HCT116 (cell line): Measurements from ENCODE around the gene GPD2. TPM values are rescaled to one million over a fixed set of nuclear protein-coding genes. Genes with fewer than 3 reads are reported as not detected.

Source experiments
- ATAC-seq: fragments of 200-7000 bp; cut with Tn5 transposase; 2 replicates; pipeline ENCODE4 v1.9.1; 2020; ENCODE audit warnings: mild to moderate bottlenecking, moderate library complexity
- BruUV-seq: library from RNA; stranded (reverse); fragments of 400-500 nt; replicated peaks from 2 replicates; lab custom pipeline; 2021; lab: Mats Ljungman, UMichigan
- CTCF ChIA-PET: fragments of 300-600 bp; sonication (Branson Sonifier 250); formaldehyde crosslinking; loops from one replicate; lab custom pipeline; 2021; ENCODE audit warnings: antibody characterized with exemption; lab: Charles Lee
- POLR2A ChIA-PET: fragments of 300-600, 350-600 bp; sonication (Branson Sonifier 250); formaldehyde crosslinking; loops from one replicate; lab custom pipeline; 2021; ENCODE audit warnings: antibody characterized with exemption; lab: Charles Lee
- RAD21 ChIA-PET, 2 experiments: fragments of 300-600 bp; sonication (Branson Sonifier 250); formaldehyde crosslinking; loops; one replicate each; lab custom pipeline; 2023; ENCODE audit warnings: low total read pairs in 2 of 2; ENCODE audit not compliant: uncharacterized antibody in 2 of 2, unreplicated experiment in 2 of 2, low non-redundant PET in 1 of 2; lab: Charles Lee
- DNase-seq: peaks from one replicate; pipeline ENCODE4 v3.0.0-alpha.2; 2010; ENCODE audit warnings: low read depth, low spot score
- H2AFZ ChIP-seq: fragments of 200-600 bp; shearing (Covaris generic), sonication (generic); 2 replicates; pipeline ENCODE4 v1.6.1; 2017; ENCODE audit warnings: low read depth, mixed run types, mixed read lengths, antibody characterized with exemption, low read length; ENCODE audit not compliant: poor library complexity, severe bottlenecking
- H3K27ac ChIP-seq: 2 replicates; pipeline ENCODE4 v1.5.1; 2012; ENCODE audit warnings: low read depth, low read length
- H3K27me3 ChIP-seq: fragments of 200-600 bp; sonication (generic); 2 replicates; pipeline ENCODE4 v1.6.1; 2016; ENCODE audit warnings: mixed run types, low read length, mixed read lengths; ENCODE audit not compliant: insufficient read depth
- H3K36me3 ChIP-seq, 2 experiments: fragments of 200-500 bp in 1 of 2; fragments of 200-600 bp in 1 of 2; sonication (Bioruptor generic) in 1 of 2; sonication (generic) in 1 of 2; 2 replicates each; pipeline versions ENCODE4 v1.5.1 to v1.6.1; 2014 to 2016; ENCODE audit warnings: low read length in 2 of 2, inconsistent platforms in 1 of 2, mixed read lengths in 1 of 2, mixed run types in 1 of 2; ENCODE audit not compliant: insufficient read depth in 2 of 2, control insufficient read depth in 1 of 2
- H3K4me1 ChIP-seq, 2 experiments: fragments of 200-600 bp in 1 of 2; sonication (generic) in 1 of 2; 2 replicates each; pipeline versions ENCODE4 v1.5.1 to v1.6.1; 2012 to 2017; ENCODE audit warnings: low read length in 2 of 2, inconsistent platforms in 1 of 2, mild to moderate bottlenecking in 1 of 2, mixed read lengths in 1 of 2, mixed run types in 1 of 2, moderate library complexity in 1 of 2; ENCODE audit not compliant: insufficient read depth in 2 of 2, control insufficient read depth in 1 of 2
- H3K4me2 ChIP-seq: fragments of 200-600 bp; sonication (generic); 2 replicates; pipeline ENCODE4 v1.6.1; 2017; ENCODE audit warnings: mixed run types, low read length, mixed read lengths
- H3K4me3 ChIP-seq, 2 experiments: fragments of 200-600 bp in 1 of 2; sonication (generic) in 1 of 2; replicated peaks in 1 of 2; 2 replicates each; pipeline ENCODE4 v1.5.1; 2011 to 2016; ENCODE audit warnings: low read length in 2 of 2, control low read depth in 1 of 2, low read depth in 1 of 2, mild to moderate bottlenecking in 1 of 2, mixed read lengths in 1 of 2, mixed run types in 1 of 2
- H3K79me2 ChIP-seq: fragments of 200-600 bp; sonication (generic); 2 replicates; pipeline ENCODE4 v1.6.1; 2017; ENCODE audit warnings: mild to moderate bottlenecking, mixed run types, low read length, moderate library complexity, mixed read lengths; ENCODE audit not compliant: insufficient read depth
- H3K9ac ChIP-seq: fragments of 200-600 bp; sonication (generic); 2 replicates; pipeline ENCODE4 v1.6.1; 2016; ENCODE audit warnings: low read length, mixed read lengths
- H3K9me2 ChIP-seq: fragments of 200-600 bp; sonication (generic), shearing (Covaris generic); 2 replicates; pipeline ENCODE4 v1.6.1; 2017; ENCODE audit warnings: mixed run types, mild to moderate bottlenecking, moderate library complexity; ENCODE audit not compliant: insufficient read depth
- H3K9me3 ChIP-seq, 2 experiments: fragments of 200-500 bp in 1 of 2; fragments of 200-600 bp in 1 of 2; sonication (Bioruptor generic) in 1 of 2; sonication (generic) in 1 of 2; 2 replicates each; pipeline ENCODE4 v1.6.1; 2014 to 2017; ENCODE audit warnings: low read length in 2 of 2, mixed read lengths in 2 of 2, inconsistent platforms in 1 of 2, low read depth in 1 of 2, mild to moderate bottlenecking in 1 of 2, mixed run types in 1 of 2, moderate library complexity in 1 of 2; ENCODE audit not compliant: control insufficient read depth in 1 of 2, insufficient read depth in 1 of 2
- H4K20me1 ChIP-seq: fragments of 200-600 bp; sonication (generic), shearing (Covaris generic); 2 replicates; pipeline ENCODE4 v1.6.1; 2017; ENCODE audit warnings: mixed run types, mild to moderate bottlenecking, moderate library complexity; ENCODE audit not compliant: insufficient read depth
- EZH2 ChIP-seq: fragments of 200-600 bp; sonication (generic); IDR thresholded peaks from 2 replicates; pipeline ENCODE4 v1.6.1; 2017; ENCODE audit warnings: antibody characterized with exemption, mixed run types
- EZH2phosphoT487 ChIP-seq: fragments of 200-600 bp; IDR thresholded peaks from 2 replicates; pipeline ENCODE4 v1.6.1; 2018; ENCODE audit warnings: antibody characterized with exemption, borderline replicate concordance
- RAD21 ChIP-seq: IDR thresholded peaks from 2 replicates; pipeline ENCODE4 v1.6.1; 2012; ENCODE audit warnings: low read depth, mild to moderate bottlenecking
- SIN3A ChIP-seq: IDR thresholded peaks from 2 replicates; pipeline ENCODE4 v1.6.1; 2012; ENCODE audit warnings: low read depth
- intact Hi-C: fragments of 100-400 bp; cut with micrococcal nuclease; formaldehyde crosslinking; loops from 2 replicates; pipeline ENCODE4 v1.10.0; 2022
- total RNA-seq: library from RNA; stranded (reverse); gene quantifications from one replicate; pipeline ENCODE4 v1.2.1, GENCODE V29; 2021; ENCODE audit not compliant: unreplicated experiment
- TF ChIP-seq, protein P1 (sequence below): IDR thresholded peaks from 2 replicates; pipeline ENCODE4 v1.6.1; 2012
- TF ChIP-seq, protein P2 (sequence below), 3 experiments: fragments of 200-600 bp in 1 of 3; sonication (generic) in 1 of 3; IDR thresholded peaks in 2 of 3; conservative IDR thresholded peaks in 1 of 3; 2 replicates each; pipeline ENCODE4 v1.5.1; 2012 to 2017; ENCODE audit warnings: low read depth in 2 of 3, low read length in 2 of 3, antibody characterized with exemption in 1 of 3, borderline replicate concordance in 1 of 3, control low read depth in 1 of 3, mild to moderate bottlenecking in 1 of 3, mixed read lengths in 1 of 3, mixed run types in 1 of 3, moderate library complexity in 1 of 3; ENCODE audit not compliant: insufficient read depth in 1 of 3

GPD2 gene
- total RNA-seq, 1 experiment from 2014 or later, result 80.7 TPM

- Histone ChIP-seq H2AFZ (no peak overlapping the region), H3K9me3 (no peaks in the 10 kb centered on the region), H3K9ac (no peak overlapping the region), H3K36me3 (no peaks in the 10 kb centered on the region), H4K20me1 (no peaks in the 10 kb centered on the region), H3K27ac (no peak overlapping the region), H3K4me1 (no peaks in the 10 kb centered on the region), H3K27me3 (no peaks in the 10 kb centered on the region), H3K79me2 (no peaks in the 10 kb centered on the region), H3K9me2 (no peaks in the 10 kb centered on the region), H3K4me3 (no peak overlapping the region), H3K4me2 (no peak overlapping the region)
- ChIA-PET CTCF (interaction anchor here (0.9 to 3.7 kb wide), 10 partner anchors 189 to 1216 kb away, joined by 3 to 20 read pairs (median 6); no protein-coding TSS in a partner anchor), POLR2A (interaction anchor here (0.7 to 1.5 kb wide), 2 partner anchors 254 to 256 kb away, joined by 3 to 8 read pairs; no protein-coding TSS in a partner anchor), RAD21 (interaction anchor here (0.9 to 1.5 kb wide), 3 partner anchors 255 to 1212 kb away, joined by 3 to 4 read pairs (median 3); no protein-coding TSS in a partner anchor)
- intact Hi-C loops, result loop anchor here (1.0 to 10.0 kb wide), 7 partner anchors 189 to 1213 kb away; no protein-coding TSS in a partner anchor
- TF ChIP-seq, protein P1, sequence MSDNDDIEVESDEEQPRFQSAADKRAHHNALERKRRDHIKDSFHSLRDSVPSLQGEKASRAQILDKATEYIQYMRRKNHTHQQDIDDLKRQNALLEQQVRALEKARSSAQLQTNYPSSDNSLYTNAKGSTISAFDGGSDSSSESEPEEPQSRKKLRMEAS, result no peak
- TF ChIP-seq, protein P2, sequence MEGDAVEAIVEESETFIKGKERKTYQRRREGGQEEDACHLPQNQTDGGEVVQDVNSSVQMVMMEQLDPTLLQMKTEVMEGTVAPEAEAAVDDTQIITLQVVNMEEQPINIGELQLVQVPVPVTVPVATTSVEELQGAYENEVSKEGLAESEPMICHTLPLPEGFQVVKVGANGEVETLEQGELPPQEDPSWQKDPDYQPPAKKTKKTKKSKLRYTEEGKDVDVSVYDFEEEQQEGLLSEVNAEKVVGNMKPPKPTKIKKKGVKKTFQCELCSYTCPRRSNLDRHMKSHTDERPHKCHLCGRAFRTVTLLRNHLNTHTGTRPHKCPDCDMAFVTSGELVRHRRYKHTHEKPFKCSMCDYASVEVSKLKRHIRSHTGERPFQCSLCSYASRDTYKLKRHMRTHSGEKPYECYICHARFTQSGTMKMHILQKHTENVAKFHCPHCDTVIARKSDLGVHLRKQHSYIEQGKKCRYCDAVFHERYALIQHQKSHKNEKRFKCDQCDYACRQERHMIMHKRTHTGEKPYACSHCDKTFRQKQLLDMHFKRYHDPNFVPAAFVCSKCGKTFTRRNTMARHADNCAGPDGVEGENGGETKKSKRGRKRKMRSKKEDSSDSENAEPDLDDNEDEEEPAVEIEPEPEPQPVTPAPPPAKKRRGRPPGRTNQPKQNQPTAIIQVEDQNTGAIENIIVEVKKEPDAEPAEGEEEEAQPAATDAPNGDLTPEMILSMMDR (IDR thresholded peaks at IDR 0.05 in 2 of 3, conservative IDR thresholded peaks at IDR 0.05 in 1 of 3; ENCODE audit: borderline replicate concordance in 1 of 3, insufficient read depth in 1 of 3, low read depth in 2 of 3, low read length in 2 of 3), result peak; percentile 43 to 62 (median 59)
- no peak for TF ChIP-seq EZH2phosphoT487
- TF ChIP-seq RAD21, result peak; percentile 88
- no peak for TF ChIP-seq EZH2
- TF ChIP-seq SIN3A, result no peak; the same call in 1 of the 2 replicates
- ATAC-seq (peak; percentile 74), DNase-seq (peak; percentile 27)
- BruUV-seq, result no TSS peak
Measured at GRCh38 chr2:156589381-156590079, 153.4 kb downstream of the GPD2 start.
